Activated CD4-positive, alpha-beta T cell treated with anti-CD3 and anti-CD28 coated beads for 48 hours (primary cell): ENCODE data around the gene YAP1.

Experiments
- DNase-seq: peaks from one replicate; pipeline ENCODE4 v3.0.0-alpha.2; 2020

Gene YAP1

GRCh38 chr11:102202972-102203371 lies 92.7 kb downstream of the YAP1 start:
- DNase-seq = no peak

DNA sequence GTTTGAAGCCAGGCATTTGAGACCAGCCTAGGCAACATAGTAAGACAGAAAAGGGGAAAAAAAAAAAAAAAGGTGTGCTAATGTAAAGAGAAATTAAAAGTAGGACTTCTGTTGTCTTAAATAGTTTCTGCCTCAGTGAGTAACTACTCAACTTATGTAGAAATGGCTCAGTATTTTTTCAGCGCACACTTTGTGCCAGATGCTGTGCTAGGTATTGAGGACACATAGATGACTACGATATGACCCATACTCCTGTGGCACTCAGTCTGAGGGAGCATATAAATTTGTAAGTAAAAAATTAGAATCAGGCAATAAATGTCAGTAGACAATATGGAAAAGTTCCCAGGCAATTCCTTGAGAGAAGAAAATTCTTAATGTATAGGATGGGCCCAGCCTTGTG lies 93.9 kb downstream of the YAP1 start:
- DNase-seq = no peak

DNA sequence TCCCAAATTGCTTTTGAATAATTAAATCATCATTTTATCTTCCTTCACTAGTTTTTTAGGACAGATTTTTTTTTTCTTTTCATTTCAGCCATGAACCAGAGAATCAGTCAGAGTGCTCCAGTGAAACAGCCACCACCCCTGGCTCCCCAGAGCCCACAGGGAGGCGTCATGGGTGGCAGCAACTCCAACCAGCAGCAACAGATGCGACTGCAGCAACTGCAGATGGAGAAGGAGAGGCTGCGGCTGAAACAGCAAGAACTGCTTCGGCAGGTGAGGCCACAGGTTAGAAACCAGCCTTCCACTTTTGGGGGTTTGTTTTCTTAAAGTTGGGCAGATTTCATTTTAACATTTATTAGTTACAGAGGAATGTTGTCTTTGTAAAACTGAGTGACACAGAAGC lies 95.6 kb downstream of the YAP1 start:
- no peak for DNase-seq

DNA sequence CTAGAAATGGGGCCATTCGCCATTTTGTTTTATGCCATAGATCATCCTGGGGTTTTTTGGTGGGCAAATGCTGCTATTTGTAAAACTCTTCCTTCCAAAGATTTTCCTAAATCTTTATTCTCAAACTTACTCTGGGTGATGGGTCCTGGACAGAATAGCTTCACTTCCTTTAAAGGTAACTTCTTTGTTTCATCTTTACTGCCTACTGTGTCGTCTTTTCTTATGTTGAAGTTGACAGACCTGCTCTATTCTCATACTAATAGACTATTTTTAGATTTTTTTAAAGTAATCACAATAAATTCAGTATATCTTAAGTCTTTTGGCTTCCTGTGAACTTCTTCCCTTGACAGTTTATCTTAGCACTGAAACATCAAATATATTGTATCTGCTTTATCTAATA lies 98.6 kb downstream of the YAP1 start:
- DNase-seq = no peak

- no peak for DNase-seq
These were observed 104.4 kb downstream of the YAP1 start for GRCh38 chr11:102214623-102215022.

DNA sequence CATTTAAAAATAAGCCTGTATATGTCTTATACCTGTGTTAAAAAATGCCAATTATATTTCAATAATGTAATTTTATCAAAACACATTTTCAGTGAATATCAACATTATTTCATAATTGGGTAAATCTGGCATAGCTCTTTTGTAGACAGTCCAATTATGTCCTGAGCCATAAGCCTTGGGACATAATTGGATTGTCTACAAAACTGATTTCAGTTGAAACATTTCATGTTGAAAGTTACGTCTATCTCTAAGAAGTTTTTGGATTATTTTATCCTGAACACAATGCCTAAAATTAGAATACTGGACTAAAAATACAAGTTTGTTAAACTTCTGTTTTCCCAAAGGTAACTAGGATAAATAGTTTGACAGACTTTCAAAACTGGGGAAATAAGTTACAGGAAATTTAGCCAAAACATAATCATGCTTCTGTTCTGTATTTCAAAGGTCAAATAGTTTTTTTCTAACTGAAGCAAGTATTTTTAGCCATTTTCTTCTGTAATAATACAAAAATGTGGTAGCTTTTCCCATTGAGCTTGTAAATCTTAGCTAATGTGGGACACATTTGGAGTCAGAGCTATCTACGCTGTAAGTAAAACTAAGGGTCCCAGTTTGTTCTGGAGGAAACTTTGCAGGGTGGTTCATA lies 106.3 kb downstream of the YAP1 start:
- DNase-seq = no peak

- DNase-seq = no peak
These were observed 110.7 kb downstream of the YAP1 start for GRCh38 chr11:102220728-102221467.

- no peak for DNase-seq
These were observed 113.6 kb downstream of the YAP1 start for GRCh38 chr11:102223859-102224258.

- DNase-seq = no peak
These were observed 115.7 kb downstream of the YAP1 start for GRCh38 chr11:102225689-102226568.

- DNase-seq = no peak
These were observed 116.6 kb downstream of the YAP1 start for GRCh38 chr11:102226702-102227490.

- DNase-seq = no peak
These were observed 119.4 kb downstream of the YAP1 start for GRCh38 chr11:102229510-102230123.

DNA sequence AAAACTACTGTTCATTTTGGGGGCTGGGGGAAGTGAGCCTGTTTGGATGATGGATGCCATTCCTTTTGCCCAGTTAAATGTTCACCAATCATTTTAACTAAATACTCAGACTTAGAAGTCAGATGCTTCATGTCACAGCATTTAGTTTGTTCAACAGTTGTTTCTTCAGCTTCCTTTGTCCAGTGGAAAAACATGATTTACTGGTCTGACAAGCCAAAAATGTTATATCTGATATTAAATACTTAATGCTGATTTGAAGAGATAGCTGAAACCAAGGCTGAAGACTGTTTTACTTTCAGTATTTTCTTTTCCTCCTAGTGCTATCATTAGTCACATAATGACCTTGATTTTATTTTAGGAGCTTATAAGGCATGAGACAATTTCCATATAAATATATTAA lies 119.9 kb downstream of the YAP1 start:
- no peak for DNase-seq

DNA sequence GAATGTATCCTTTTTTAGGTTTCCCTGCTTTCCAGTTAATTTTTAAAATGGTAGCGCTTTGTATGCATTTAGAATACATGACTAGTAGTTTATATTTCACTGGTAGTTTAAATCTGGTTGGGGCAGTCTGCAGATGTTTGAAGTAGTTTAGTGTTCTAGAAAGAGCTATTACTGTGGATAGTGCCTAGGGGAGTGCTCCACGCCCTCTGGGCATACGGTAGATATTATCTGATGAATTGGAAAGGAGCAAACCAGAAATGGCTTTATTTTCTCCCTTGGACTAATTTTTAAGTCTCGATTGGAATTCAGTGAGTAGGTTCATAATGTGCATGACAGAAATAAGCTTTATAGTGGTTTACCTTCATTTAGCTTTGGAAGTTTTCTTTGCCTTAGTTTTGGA lies 120.7 kb downstream of the YAP1 start:
- no peak for DNase-seq

DNA sequence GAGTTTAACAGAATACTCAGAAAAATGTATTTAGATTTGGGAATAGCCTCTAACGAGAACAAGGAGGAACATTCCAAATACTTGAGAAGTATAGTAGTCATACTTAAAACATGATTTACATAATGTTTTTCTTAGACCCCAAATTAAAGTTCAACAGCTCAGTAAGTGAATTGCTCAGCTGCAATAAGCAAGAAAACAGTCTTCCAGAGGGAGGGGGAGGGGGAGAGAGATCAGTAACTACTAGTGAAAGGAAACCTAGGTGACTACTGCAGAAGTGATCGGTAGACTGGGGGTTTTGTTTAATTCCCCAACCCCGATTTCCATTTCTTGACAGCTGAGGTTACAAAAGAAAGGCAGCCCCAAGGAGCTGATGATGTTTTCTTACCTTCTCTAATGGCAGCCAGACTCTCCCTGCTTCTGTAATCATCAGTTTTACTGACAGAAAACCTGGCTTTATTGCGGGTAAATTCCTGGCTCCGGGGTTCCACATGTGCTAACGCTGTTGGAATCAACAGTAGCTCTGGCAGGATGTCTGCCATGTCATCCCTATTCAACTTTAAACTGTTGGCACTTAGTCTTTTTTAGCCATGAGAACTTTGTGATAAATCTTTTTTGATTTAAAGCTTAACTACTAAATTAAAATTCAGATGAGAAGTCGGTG lies 124.7 kb downstream of the YAP1 start:
- no peak for DNase-seq

GRCh38 chr11:102237096-102237735 lies 127.0 kb downstream of the YAP1 start:
- no peak for DNase-seq

DNA sequence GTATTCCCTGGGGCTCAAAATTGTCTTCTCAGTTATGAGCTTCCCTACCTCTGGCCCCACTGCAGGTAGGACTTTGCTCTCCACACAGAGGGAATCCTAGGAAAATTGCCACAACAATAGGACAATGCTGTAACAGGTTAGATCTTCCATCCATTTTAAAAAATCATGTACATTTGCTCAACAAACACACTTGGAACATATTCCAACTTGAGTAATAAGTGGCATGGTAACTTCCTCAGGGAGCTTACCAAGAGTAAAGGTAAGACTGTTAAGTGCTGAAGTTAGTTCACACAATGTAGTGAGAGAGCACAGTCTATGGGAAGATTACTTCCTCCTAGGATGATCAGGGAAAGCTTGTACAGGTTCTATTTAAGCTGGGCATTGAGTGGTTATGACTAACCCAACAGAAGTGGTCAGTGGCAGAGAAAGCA lies 128.2 kb downstream of the YAP1 start:
- no peak for DNase-seq

GRCh38 chr11:102239448-102239847 lies 129.2 kb downstream of the YAP1 start:
- DNase-seq = no peak

DNA sequence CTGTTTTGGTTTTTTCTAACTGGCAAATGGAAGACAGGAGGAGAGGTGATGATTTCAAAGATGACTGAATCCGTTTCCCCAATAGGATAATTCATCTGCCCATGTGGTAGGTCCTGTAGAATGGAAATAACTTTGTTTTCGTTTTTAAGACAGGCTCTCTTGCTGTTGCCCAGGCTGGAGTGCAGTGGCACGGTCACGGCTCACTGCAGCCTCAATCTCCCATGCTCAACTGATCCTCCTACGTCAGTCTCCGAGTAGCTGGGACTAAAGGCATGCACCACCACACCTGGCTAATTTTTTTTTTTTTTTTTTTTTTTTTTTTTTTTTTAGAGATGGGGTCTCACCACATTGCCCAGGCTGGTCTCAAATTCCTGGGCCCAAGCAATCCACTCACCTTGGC lies 129.7 kb downstream of the YAP1 start:
- no peak for DNase-seq

DNA sequence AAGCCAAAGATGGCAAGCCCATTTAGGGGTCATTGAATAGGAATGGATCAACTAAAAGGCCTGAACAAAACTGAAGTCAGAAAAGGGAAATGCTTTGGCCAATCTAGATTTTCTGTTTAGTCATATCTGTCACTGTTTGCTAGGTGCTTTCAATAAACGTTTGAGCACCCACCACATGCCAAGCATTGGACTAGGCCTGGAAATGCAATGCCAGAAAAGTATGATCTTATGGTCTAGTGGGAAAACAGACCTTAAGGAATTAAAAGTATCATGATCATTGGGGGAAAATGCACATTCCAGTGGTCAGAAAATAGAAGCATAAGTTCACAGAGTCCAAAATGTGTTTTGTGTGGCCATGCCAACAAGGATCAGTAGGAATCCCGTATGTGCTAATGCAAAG lies 130.3 kb downstream of the YAP1 start:
- no peak for DNase-seq

DNA sequence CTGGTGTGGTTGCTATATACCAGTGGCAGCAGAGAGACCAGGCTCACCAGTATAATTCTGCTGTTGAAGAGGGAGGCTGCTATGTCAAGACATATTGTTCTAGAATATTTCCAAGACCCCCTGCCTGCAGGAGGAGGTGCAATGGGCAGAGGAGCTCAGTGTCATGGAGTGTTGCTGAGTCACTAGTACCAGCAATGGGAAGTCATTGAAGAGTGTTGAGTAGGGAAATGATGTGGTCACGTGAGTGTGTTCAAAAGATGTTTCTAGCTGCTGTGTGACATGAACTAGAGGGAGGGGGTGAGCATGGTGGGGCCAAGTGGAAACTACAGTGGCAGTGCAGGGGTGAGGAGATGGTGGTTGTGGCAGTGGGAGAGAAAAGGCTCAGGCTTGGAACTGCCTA lies 130.8 kb downstream of the YAP1 start:
- no peak for DNase-seq

- no peak for DNase-seq
These were observed 133.2 kb downstream of the YAP1 start for GRCh38 chr11:102243399-102243884.
